MM.1S (cell line): ENCODE measurements around the gene TRAP1.

Experiments
- CTCF ChIP-seq: fragments of 300-600 bp; sonication (generic); IDR thresholded peaks from 2 replicates; pipeline ENCODE4 v1.5.1; 2016; ENCODE audit warnings: antibody characterized with exemption, low read length, mixed read lengths
- EZH2 ChIP-seq: fragments of 300-600 bp; sonication (generic); optimal IDR thresholded peaks from 2 replicates; pipeline ENCODE3; 2017; ENCODE audit warnings: low read depth, mild to moderate bottlenecking, antibody characterized with exemption, low read length, mixed read lengths

- TF ChIP-seq CTCF (no peak), EZH2 (no peak)
Observed at GRCh38 chr16:3716831-3717234, 491 bp downstream of the TRAP1 start.
